ENCODE measurements around the gene OR7G1.

DNA sequence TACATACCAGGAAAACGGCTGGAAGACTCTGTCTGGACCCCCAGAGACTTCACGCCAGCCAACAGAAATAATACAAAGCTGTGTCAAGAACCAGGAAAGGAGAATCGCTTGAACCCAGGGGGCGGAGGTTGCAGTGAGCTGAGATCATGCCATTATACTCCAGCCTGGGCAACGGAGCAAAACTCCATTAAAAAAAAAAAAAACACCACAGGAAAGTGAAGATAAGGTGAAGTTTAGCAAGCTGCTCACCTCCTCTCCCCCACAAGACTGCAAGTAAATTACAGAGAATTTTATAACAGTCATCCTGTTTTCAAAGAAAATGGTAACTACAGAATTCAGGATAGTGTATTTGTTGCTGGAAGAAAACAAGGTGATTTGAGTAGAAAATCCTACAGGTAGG lies 984 bp upstream of the OR7G1 start:
- TF ChIP-seq, protein P1, sequence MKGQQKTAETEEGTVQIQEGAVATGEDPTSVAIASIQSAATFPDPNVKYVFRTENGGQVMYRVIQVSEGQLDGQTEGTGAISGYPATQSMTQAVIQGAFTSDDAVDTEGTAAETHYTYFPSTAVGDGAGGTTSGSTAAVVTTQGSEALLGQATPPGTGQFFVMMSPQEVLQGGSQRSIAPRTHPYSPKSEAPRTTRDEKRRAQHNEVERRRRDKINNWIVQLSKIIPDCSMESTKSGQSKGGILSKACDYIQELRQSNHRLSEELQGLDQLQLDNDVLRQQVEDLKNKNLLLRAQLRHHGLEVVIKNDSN (IDR thresholded peaks at IDR 0.05), result no peak
- TF ChIP-seq EP300 (IDR thresholded peaks at IDR 0.05; ENCODE audit: borderline replicate concordance) (no peak), TCF12 (IDR thresholded peaks at IDR 0.05; ENCODE audit: low read depth) (no peak), TEAD4 (IDR thresholded peaks at IDR 0.05) (no peak), CREB1 (IDR thresholded peaks at IDR 0.05; ENCODE audit: low read depth) (no peak), RAD21 (IDR thresholded peaks at IDR 0.05; ENCODE audit: low read depth) (no peak), REST (IDR thresholded peaks at IDR 0.05; ENCODE audit: low read depth) (no peak), NFIC (IDR thresholded peaks at IDR 0.05) (no peak), TAF1 (IDR thresholded peaks at IDR 0.05; ENCODE audit: low read depth) (no peak), YY1 (IDR thresholded peaks at IDR 0.05; ENCODE audit: low read depth) (no peak), FOXM1 (IDR thresholded peaks at IDR 0.05; ENCODE audit: borderline replicate concordance, low read depth) (no peak), EGR1 (IDR thresholded peaks at IDR 0.05) (no peak), CEBPB (IDR thresholded peaks at IDR 0.05) (no peak)
- TF ChIP-seq, protein P2, sequence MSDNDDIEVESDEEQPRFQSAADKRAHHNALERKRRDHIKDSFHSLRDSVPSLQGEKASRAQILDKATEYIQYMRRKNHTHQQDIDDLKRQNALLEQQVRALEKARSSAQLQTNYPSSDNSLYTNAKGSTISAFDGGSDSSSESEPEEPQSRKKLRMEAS (IDR thresholded peaks at IDR 0.05), result no peak

Data from Ishikawa (cell line).